HL-60/S4 treated with phorbol 12-myristate 13-acetate at 8.2 ng/mL for 4 days and 3 days (cell line): ENCODE measurements around the gene SLCO3A1.

Experiments used
- in situ Hi-C: fragments of 300-500 bp; cut with MboI; formaldehyde crosslinking; loops from 2 replicates; pipeline ENCODE4 v1.15.0; 2022; ENCODE audit warnings: low sequenced_read_pairs

The SLCO3A1 gene

DNA sequence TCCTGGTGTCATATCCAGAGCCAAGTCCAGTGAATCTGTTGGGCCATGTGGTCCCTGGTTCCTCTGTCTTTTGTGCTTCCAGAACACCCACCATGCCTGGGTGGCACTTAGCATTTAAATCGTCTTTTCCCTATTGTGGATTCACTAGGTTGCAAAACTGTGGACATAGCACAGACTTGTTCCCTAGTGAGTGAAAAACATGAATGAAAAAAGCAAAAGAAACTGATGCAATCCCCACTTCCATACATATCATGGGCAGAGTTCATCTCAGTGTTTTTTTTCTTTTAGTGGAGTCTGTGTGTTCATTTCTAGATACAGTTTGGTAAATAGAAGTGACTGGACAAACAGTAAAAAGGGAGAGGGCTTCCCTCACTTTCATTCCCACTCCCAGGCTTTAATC is 170.5 kb downstream of the SLCO3A1 start:
- in situ Hi-C loops, result no loop called here

GRCh38 chr15:92025706-92026270 is 172.3 kb downstream of the SLCO3A1 start:
- in situ Hi-C loops, result no loop called here

DNA sequence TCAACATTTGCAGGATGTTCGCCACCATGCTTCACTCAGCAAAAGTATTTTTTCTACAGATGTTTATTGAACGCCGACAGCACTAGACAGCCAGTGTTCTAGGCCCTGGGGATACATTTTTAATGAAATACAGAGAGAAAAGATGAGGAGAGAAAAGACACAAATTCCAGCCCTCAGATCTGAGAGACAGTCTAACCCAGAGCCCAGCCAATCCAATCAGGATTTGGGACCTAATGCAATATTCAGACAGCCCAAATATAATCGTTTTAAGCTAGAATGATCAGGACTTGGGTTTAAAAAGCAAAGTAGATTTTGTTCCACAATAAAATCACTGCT is 174.8 kb downstream of the SLCO3A1 start:
- in situ Hi-C loops, result no loop called here

DNA sequence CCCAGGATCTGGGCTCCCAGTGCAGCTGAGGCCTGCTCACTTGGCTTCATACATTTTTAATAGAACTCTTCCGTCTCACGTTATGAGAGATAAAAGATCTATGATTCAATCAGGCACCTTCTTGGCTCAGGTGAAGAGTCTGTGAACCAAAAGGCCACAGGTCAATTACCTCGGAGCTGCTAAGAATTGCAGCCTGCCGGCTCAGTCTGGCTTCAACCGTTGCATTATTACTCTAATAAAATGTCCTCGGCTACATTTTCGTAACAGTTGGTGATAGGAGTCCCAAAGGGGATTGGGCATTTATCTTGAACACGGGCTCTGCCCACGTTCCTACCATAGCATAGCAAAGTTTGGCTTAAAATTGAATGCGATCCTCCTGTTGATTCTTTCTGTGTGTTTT is 176.3 kb downstream of the SLCO3A1 start:
- in situ Hi-C loops, result no loop called here

DNA sequence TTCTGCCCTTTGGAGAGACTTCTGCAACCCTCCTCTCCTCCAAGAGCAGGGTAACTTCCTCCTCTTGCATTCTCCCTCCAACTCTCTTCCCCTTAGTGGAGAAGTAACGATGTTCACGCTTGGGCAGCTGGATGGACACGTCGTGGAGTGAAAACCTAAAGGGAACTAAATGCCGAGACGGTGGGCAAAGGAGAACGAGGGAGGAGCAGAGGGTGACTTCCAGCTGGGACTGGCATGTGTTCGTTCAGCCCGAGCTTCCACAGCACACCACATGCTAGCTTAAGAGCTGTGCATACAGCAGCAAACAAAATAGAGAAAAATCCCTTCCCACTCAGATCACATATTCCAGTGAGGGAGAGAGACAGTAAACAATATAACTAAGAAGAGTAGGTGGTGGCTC is 179.8 kb downstream of the SLCO3A1 start:
- in situ Hi-C loops, result no loop called here

GRCh38 chr15:92033723-92034122 is 180.2 kb downstream of the SLCO3A1 start:
- in situ Hi-C loops, result no loop called here

- in situ Hi-C loops, result no loop called here
These were observed 180.7 kb downstream of the SLCO3A1 start for GRCh38 chr15:92034227-92034626.

DNA sequence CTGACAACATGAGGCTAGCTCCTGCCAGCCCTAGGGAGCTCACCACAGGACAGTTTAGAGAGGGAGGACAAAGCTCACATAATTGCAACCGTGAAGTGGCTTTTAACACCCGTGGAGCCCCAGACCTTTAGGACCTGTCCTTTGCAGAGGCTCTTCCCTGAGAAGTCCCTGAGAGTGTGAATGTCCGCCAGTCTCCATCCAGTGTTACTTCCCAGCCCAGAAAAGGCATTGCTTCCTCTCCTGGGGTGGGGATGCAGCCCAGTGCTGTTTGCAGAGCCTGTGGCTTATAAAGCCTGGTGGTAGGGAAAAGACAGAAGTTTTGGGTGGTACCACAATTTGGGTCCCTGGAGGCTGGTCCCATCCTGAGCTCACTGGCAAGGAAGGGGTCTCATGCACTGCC is 182.0 kb downstream of the SLCO3A1 start:
- in situ Hi-C loops, result no loop called here

DNA sequence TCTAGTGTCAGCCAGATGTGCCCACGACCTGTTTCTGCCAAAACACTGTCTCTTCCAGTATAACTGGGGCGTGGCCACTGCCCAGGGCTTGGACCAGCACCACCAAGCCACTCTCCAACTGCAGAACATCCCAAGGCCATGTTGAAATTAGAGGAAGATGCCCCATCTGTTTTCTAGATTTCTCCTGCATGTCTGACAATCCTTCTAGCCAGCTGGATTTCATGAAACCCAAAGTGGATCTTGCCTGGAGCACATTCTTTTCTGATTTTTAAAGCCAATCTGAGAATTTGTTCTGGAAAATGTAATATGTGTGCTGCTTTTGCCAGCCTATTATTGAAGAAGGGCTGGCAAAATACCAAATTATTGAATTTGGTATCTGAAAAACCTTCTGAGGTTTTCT is 182.5 kb downstream of the SLCO3A1 start:
- in situ Hi-C loops, result no loop called here

- in situ Hi-C loops, result no loop called here
These were observed 184.0 kb downstream of the SLCO3A1 start for GRCh38 chr15:92037491-92037890.

DNA sequence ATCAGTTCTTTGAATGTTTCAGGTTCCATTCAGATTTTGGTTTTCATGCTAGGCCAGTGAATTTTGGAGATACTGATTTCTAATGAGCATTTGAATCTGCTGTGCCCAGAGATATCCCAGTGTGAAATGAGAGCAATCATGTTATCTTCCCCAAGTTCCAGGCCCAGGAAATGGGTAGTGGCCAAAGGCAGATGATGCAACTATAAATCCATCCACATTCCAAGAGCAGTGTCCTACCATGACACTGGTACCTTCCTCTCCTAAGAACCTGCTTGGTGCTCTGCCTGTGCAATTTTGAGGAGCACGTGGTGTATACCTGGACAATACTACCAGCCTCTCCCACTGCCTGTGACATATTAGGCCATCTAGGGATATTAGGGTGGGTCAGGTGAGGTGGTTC is 186.8 kb downstream of the SLCO3A1 start:
- in situ Hi-C loops, result no loop called here

DNA sequence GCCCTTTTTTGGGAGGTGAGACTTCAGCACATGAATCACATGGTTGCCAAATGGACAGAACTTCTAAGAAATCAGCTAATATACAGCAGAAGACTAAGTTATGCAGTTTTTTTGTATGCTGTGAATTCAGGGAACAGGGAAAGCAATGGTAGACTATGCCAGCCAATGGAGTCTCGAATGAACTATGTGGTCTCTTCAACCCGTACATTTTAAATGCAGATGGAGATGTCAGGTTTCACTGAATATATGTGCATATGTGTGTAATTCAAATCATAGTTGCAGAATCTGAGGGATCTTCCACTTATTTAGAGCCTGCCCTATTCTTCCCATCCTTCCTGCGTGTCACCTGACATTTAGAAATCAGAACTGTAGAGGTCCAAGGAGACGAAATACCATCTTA is 187.9 kb downstream of the SLCO3A1 start:
- in situ Hi-C loops, result no loop called here

- in situ Hi-C loops, result no loop called here
These were observed 189.8 kb downstream of the SLCO3A1 start for GRCh38 chr15:92043283-92043682.

DNA sequence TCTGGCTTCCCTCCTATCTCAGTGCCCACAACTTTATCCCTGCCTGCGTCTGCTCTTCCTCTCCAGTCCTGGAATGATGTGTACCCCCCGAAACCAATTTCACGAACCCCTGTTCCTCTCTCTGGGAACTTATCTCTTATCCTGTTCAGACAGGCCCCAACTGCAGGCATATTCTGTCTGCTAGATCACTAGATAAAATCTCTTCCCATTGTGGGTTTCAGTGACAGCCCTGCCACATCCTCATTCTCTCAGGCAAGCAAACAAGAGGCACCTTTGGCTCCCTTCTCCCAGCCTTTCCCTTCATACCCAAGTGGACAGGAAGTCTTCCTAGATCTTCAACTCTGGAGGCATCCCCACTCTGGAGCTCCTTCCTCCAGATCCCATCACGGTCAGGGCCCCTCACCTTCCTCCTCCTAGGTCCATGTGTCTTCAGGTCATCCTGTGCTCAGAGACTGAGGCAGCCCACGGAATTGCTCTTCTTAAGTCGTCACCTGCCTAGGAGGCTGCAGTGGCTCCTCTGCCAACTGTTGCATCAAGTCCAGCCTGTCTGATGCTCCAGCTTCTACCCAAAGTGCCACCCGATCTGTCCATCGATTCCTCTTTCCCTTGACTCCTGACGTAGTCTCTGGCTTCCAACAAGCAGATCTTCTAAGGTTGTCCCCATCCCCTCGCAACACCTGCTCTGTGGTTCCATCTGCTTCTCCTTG is 190.8 kb downstream of the SLCO3A1 start:
- in situ Hi-C loops, result no loop called here

DNA sequence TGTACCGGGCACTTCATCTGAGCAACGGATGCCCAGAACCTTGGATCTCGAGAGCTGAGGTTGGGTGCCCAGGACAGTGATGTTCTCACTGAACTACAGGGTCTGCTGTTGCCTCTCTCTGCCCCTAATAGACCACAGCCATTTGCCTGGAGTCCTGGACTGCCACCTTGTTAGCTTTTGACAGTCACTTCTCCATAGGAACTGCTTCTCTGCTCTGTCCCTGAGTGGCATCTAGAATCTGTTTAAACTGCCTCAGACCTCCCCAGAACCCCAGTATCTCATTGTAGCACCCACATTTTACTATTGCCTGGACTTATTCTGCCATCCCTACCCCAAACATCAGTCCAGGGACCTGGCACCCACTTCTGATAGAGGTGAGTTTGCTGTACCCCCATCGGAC is 194.4 kb downstream of the SLCO3A1 start:
- in situ Hi-C loops, result no loop called here

- in situ Hi-C loops, result no loop called here
These were observed 195.2 kb downstream of the SLCO3A1 start for GRCh38 chr15:92048739-92049138.

GRCh38 chr15:92049290-92049989 is 195.9 kb downstream of the SLCO3A1 start:
- in situ Hi-C loops, result no loop called here

DNA sequence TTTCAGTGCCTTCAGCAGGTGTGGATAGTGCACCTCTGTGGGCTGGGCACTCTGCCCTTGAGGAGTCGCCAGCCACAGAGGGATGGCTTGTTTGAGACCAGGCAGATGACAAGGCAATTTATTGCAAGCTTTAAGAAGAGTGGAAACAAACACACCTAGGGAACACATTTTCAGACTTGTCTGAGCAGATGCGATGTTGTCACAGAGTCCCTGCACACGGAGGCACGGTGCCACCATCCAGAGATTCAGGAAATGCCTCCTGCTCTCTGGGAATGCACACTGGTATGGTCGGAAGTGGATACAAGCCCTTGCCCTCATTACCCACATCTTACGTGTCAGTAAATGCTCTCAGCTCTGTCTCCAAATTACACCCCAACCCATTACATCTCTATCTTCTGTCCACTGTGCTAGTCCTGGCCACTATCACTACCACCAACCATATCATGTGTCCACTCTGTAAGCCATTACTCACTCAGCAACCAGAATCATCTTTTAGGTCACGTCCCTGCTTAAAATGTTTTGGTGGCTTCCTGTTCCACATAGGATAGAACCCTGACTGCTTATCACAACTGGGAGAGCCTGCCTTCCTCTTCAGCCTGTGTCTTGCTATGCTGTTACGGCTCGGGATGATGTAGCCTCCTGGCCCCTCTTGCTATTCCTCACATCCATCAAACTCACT is 196.9 kb downstream of the SLCO3A1 start:
- in situ Hi-C loops, result no loop called here

- in situ Hi-C loops, result no loop called here
These were observed 198.2 kb downstream of the SLCO3A1 start for GRCh38 chr15:92051716-92052115.

DNA sequence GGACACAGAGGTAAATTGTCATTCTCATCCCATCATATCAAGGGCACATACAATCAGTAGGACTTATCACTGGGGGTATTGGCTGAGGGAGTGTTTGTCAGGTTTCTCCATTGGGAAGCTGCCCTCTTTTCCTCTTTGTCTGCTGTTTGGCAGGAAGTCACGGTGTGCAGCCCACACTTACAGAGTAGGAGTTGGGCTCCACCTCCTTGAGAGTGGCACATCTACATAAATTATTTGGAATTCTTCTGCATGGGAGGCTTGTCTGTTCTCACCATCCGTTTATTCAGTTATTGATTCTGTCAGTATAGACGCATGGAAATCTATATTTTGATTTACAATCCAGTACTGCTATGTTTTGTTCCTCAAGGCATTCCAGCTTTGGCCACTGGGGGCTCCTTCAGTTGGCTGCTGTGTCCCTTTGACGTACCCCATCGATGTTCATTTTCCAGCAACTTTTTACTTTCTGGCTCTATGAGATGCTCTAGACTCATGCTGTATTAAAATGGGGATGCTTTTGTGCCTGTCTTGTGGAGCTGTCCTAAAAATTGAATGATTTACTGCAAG is 200.3 kb downstream of the SLCO3A1 start:
- in situ Hi-C loops, result no loop called here

DNA sequence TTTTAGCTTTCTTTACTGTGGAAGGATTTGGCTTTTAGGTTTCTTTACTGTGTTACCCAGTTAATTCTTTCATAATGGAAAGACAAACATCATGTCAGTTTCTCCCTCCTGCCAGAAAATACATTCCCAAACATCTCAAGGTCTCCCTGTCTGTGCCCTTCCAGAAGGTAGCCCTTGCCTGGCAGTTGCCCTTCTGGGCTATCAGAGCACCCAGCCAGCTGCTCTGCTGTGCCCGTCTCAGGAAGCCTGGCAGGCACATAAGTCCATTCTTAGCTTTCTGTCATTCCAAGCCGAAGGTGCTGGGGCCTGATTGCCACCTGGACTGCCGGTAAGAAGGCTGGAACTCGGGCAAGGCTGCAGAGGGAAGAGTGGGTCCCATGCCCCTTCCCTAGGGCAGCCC is 203.4 kb downstream of the SLCO3A1 start:
- in situ Hi-C loops, result no loop called here
